ENCODE measurements around the gene PPRC1. TPM values are rescaled to one million over a fixed set of nuclear protein-coding genes. Genes with fewer than 3 reads are reported as not detected.

Gene PPRC1
- total RNA-seq, 1 experiment from 2014 or later: 43.9 TPM

- Mint-ChIP-seq H3K9me3 (ENCODE audit: low read depth, unreplicated experiment) (no peaks in the 10 kb centered on the region), H3K27ac (ENCODE audit: unreplicated experiment) (no peak overlapping the region), H3K4me3 (ENCODE audit: low read depth, unreplicated experiment) (peak overlapping the region; percentile 69), H3K27me3 (ENCODE audit: unreplicated experiment) (no peaks in the 10 kb centered on the region), H3K36me3 (ENCODE audit: insufficient read depth, unreplicated experiment) (peaks cover 19% of the 10 kb centered on the region), H3K4me1 (ENCODE audit: low read depth, unreplicated experiment) (peaks cover 32% of the 10 kb centered on the region)
- TF ChIP-seq CTCF (IDR thresholded peaks at IDR 0.05; ENCODE audit: unreplicated experiment): no peak
- DNase-seq: no peak
- intact Hi-C loops (cut with micrococcal nuclease; ENCODE audit: unreplicated experiment): no loop called here
- BruUV-seq (replicated peaks): no TSS peak
- CTCF ChIA-PET: interaction anchor here (1.2 kb wide), 1 partner anchor 109 kb away, joined by 3 read pairs; no protein-coding TSS in a partner anchor
These were observed 14.0 kb upstream of the PPRC1 start for GRCh38 chr10:102118867-102119266.

GRCh38 chr10:102119417-102120141 lies 13.3 kb upstream of the PPRC1 start:
- no peak for TF ChIP-seq CTCF (IDR thresholded peaks at IDR 0.05; ENCODE audit: unreplicated experiment)
- no peak overlapping the region for H3K27ac Mint-ChIP-seq (ENCODE audit: unreplicated experiment)
- no peaks in the 10 kb centered on the region for H3K9me3 Mint-ChIP-seq (ENCODE audit: low read depth, unreplicated experiment)
- DNase-seq: no peak
- peak overlapping the region; percentile 69 for H3K4me3 Mint-ChIP-seq (ENCODE audit: low read depth, unreplicated experiment)
- CTCF ChIA-PET: interaction anchor here (1.2 kb wide), 1 partner anchor 110 kb away, joined by 3 read pairs; no protein-coding TSS in a partner anchor
- peaks cover 32% of the 10 kb centered on the region for H3K4me1 Mint-ChIP-seq (ENCODE audit: low read depth, unreplicated experiment)
- no peaks in the 10 kb centered on the region for H3K27me3 Mint-ChIP-seq (ENCODE audit: unreplicated experiment)
- BruUV-seq (replicated peaks): no TSS peak
- peaks cover 12% of the 10 kb centered on the region for H3K36me3 Mint-ChIP-seq (ENCODE audit: insufficient read depth, unreplicated experiment)
- intact Hi-C loops (cut with micrococcal nuclease; ENCODE audit: unreplicated experiment): no loop called here

GRCh38 chr10:102120142-102120990 lies 12.5 kb upstream of the PPRC1 start, which contains the start of gene LDB1:
LDB1 (minus strand) TSS chr10:102120368; CDS start chr10:102120110, 258 bp downstream.
- Mint-ChIP-seq H3K9me3 (ENCODE audit: low read depth, unreplicated experiment) (no peaks in the 10 kb centered on the region), H3K4me3 (ENCODE audit: low read depth, unreplicated experiment) (peak within 1 kb of the TSS; percentile 69), H3K27me3 (ENCODE audit: unreplicated experiment) (no peaks in the 10 kb centered on the region), H3K27ac (ENCODE audit: unreplicated experiment) (no peak within 1 kb of the TSS), H3K4me1 (ENCODE audit: low read depth, unreplicated experiment) (peaks cover 32% of the 10 kb centered on the region), H3K36me3 (ENCODE audit: insufficient read depth, unreplicated experiment) (peaks cover 6% of the 10 kb centered on the region)
- peak; percentile 55 for DNase-seq
- no TSS peak for BruUV-seq (replicated peaks)
- CTCF ChIA-PET: no interaction called here
- intact Hi-C loops (cut with micrococcal nuclease; ENCODE audit: unreplicated experiment): no loop called here
- no peak for TF ChIP-seq CTCF (IDR thresholded peaks at IDR 0.05; ENCODE audit: unreplicated experiment)

- no peaks in the 10 kb centered on the region for H3K27me3 Mint-ChIP-seq (ENCODE audit: unreplicated experiment)
These were observed 11.7 kb upstream of the PPRC1 start for GRCh38 chr10:102120991-102121738.

More at GRCh38 chr10:102120991-102121738, 11.7 kb upstream of the PPRC1 start:
- CTCF ChIA-PET: no interaction called here
- H3K4me1 Mint-ChIP-seq (ENCODE audit: low read depth, unreplicated experiment): peaks cover 25% of the 10 kb centered on the region
- intact Hi-C loops (cut with micrococcal nuclease; ENCODE audit: unreplicated experiment): no loop called here
- H3K4me3 Mint-ChIP-seq (ENCODE audit: low read depth, unreplicated experiment): peak overlapping the region; percentile 69
- no peaks in the 10 kb centered on the region for H3K9me3 Mint-ChIP-seq (ENCODE audit: low read depth, unreplicated experiment)
- DNase-seq: no peak
- no TSS peak for BruUV-seq (replicated peaks)
- no peak for TF ChIP-seq CTCF (IDR thresholded peaks at IDR 0.05; ENCODE audit: unreplicated experiment)
- peaks cover 6% of the 10 kb centered on the region for H3K36me3 Mint-ChIP-seq (ENCODE audit: insufficient read depth, unreplicated experiment)
- no peak overlapping the region for H3K27ac Mint-ChIP-seq (ENCODE audit: unreplicated experiment)

Measured in Calu3 (cell line).